HG02571 (cell line): ENCODE data around the gene CELF2.
"Not testable (repeated sequence)": the region's sequence is repeated elsewhere in the genome, so short reads cannot be mapped to it uniquely, and the experiment has no call there.

Source experiments
- ATAC-seq: cut with Tn5 transposase; IDR thresholded peaks from one replicate; pipeline ENCODE4 v1.9.1; 2021; ENCODE audit warnings: mild to moderate bottlenecking, moderate library complexity; ENCODE audit not compliant: unreplicated experiment

CELF2 gene

DNA sequence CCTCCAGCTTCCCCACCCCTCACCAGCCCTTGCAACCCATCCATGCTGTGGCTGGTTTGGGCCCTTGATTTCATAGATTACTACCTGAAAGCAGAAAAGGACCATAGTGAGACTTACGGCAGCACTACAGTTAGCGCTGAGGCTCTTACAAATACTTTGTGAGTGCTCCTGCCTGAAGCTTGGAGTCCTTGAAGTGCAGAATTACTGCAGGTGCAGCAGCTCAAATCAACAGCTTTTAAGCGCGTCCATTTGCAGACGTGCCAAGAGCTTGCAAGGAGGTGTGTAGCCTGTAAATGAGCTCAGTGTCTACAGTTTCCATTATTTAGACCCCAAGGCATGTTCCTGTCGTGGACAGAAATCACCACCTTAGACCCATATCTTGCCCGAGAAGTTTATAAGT is 103.0 kb downstream of the CELF2 start:
- no peak for ATAC-seq

DNA sequence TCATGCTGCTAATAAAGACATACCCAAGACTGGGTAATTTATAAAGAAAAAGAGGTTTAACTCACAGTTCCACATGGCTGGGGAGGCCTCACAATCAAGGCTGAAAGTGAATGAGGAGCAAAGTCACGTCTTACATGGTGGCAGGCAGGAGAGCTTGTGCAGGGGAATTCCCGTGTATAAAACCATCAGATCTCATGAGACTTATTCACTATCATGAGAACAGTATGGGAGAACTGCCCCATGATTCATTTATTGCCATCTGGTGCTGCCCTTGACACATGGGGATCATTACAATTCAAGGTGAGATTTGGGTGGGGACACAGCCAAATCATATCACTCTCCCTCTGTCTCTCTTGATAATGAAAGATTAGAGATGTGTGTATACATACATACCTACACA is 106.2 kb downstream of the CELF2 start:
- not testable (repeated sequence) for ATAC-seq

DNA sequence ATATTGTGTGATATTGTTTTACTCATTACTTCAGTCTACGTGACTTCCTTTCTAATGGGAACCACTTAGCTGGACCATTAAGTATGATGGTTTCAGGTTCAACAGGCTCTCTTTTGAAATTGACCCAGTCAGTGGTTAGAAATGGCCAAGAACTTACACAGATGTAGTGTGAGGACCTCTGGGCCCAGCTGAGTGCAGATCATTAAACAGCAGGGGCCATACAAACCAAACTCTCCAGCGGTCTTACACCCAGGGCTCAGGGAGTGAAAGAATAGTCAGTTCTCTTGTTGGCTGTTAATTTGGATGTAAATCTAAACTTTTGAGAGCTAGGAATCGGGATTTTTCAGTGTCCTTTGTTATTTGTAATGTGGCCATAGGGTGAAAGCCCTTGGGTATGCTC is 107.3 kb downstream of the CELF2 start:
- no peak for ATAC-seq

DNA sequence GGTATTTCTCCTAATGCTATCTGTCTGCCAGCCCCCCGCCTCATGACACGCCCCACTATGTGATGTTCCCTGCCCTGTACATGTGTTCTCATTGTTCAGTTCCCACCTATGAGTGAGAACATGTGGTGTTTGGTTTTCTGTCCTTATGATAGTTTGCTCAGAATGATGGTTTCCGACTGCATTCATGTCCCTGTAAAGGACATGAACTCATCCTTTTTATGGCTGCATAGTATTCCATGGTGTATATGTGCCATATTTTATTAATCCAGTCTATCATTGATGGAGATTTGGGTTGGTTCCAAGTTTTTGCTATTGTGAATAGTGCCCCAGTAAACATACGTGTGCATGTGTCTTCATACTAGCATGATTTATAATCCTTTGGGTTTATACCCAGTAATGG is 109.3 kb downstream of the CELF2 start:
- not testable (repeated sequence) for ATAC-seq

DNA sequence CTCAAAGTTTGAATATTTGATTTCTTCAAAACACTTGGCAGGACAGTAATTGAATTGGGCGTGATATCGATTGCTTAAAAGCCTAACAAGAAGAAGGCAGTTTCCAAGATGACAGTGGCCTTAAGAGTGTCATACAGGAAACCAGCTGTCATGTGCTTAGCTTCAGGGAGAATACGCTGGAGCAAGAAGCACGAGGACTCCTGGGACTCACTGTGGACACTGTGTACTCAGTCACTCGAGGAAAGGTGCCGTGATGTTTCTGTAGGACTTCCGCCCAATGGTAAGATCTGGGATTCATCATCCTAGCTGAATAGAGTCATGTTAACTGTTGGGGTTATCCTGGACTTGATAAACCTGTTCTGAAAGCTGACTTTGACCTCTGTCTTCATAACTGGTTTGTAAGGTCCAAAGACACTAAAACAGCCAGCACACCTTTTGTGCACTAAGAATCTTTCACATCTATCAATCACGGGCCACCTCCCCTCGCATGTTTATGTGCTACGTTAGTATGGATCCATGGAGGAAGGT is 113.5 kb downstream of the CELF2 start:
- no peak for ATAC-seq

DNA sequence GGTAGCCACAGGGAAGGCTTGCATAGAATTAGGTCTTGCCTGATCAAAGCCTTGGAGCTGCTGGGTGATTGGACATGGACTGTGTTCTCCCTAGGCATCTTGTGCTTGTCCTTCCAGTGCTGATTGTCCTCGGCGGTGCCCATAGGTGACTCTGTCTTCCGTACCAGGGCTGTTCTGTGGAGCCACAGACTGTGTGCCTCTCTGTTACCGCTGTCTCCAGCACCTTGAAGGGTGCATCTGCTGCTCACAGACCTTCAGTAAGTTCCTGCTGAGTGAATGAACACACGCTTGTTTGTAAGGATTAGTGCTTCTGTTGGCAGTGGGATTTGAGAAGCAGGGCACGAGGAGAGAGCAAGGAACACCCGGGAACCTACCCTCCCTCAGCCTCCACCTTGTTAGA is 116.7 kb downstream of the CELF2 start:
- ATAC-seq = no peak

DNA sequence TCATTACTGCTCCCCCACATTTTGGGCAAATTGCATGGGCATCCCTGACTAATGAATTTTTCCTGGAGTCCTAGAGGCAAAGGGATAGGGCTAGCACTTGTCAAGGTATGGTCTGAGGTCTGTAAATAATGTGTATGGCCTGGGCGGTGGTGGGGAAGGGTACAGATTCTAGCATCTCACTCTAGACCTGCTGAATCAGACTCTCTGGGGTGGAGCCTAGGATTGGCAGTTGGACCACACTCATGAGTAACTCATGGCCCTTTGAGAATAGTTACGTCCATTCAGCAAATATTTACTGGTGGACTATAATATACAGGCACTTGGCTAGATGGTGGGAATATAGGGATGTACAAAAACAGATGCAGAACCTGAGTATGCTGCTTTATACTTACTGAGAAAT is 118.0 kb downstream of the CELF2 start:
- ATAC-seq = no peak

DNA sequence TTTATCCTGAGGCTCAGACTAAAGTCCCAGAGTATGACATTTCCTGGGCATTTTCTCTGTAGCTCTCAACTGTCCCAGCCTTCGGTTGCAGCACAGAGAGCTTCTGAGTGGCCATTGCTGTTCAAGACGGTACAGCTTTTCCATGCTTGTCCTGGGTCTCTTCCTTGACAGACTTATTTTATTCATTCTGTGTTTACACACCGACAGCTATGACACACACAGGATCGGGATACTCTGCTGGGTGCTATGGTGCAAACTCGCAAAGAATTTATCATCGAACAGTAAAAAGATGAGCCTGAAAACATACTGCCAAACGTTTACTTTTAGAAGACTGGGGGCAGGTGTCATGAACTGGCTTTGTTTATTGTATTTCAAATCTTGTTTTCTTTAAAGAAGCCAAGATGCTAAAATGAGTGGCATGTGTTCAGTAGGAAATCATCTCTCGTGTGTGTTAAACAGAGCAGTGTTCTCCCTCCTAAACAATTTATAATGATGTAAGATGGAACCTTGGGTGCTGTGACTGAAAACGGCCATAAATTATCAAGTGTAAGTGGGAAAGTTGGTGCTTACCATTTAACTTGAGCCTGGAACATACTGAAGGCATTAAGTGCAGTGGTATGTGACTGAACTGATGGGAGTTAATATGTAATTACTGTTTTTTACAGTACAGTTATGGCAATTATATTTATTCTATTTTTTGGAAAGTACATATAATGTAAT is 120.8 kb downstream of the CELF2 start:
- no peak for ATAC-seq

DNA sequence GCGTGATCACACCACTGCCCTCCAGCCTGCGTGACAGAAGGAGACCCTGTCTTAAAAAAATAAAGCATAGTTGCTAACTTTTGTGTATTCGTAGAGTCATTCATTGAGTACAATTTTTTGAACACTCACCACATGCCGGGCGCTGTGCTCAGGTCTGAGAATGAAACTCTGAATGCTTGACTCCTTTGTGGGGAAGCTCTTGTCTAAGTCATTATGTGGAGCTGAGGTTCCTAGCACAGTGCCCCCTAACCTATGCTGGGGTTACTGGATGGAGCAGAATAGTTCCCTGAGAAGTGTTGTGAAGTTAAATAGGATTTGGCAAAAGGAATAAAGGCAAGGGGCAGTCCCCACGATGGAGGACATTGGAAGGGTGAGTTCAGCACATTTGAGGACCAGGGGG is 123.3 kb downstream of the CELF2 start:
- ATAC-seq = no peak

DNA sequence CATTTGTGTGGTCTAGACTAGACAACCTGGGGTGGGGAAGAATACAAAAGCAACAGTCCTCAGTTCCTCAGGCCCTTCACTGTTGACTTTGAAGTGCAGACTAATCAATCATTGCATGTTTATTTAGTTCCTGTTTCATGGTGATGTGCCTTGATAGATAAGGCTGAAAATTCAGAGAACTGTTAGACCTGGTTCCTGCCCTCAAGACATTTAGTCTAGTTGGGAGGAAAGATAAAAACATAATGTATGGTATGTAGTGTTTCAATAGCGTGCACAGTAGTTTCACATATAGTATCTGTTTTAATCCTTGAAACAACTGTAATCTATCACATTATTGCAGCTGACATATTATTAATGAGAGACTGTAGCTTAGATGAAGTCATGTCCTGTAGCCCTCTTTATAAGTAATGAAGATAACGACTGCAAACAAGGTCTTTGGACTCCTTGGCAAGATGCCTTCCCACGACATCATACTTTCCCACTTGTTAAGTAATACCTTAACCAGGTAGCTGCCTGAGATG is 124.0 kb downstream of the CELF2 start:
- ATAC-seq = no peak

DNA sequence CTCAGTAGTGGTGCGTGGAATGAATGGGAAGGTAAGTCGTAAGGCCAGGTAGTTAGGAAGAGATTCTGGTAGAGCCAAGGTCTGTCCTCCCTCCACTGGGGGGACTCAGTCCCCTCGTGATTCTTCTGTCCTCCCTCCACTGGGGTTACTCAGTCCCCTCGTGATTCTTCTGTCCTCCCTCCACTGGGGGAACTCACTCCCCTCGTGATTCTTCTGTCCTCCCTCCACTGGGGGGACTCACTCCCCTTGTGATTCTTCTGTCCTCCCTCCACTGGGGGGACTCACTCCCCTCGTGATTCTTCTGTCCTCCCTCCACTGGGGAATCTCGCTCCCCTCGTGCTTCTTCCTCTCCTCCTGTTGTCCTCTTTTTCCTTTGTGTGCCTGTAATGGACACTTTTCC is 125.1 kb downstream of the CELF2 start:
- ATAC-seq = no peak

DNA sequence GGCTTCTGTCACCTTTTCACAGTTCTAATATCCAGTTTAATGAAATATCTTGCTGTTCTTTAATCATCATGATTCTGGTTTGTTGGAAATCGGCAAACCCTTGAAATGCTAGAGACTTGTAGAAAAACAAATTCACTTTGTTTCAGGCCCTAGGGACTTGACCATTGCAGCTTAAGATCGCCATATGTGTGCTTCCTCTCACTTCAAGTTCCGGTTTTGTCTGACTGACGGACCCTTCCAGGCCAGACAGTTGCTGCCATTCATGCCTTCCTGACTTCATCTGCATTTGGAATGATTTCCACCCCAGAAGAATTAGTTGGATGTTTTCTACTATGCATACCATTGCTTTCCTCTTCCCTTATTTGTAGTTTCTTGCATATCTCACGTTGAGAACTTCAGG is 125.6 kb downstream of the CELF2 start:
- no peak for ATAC-seq

DNA sequence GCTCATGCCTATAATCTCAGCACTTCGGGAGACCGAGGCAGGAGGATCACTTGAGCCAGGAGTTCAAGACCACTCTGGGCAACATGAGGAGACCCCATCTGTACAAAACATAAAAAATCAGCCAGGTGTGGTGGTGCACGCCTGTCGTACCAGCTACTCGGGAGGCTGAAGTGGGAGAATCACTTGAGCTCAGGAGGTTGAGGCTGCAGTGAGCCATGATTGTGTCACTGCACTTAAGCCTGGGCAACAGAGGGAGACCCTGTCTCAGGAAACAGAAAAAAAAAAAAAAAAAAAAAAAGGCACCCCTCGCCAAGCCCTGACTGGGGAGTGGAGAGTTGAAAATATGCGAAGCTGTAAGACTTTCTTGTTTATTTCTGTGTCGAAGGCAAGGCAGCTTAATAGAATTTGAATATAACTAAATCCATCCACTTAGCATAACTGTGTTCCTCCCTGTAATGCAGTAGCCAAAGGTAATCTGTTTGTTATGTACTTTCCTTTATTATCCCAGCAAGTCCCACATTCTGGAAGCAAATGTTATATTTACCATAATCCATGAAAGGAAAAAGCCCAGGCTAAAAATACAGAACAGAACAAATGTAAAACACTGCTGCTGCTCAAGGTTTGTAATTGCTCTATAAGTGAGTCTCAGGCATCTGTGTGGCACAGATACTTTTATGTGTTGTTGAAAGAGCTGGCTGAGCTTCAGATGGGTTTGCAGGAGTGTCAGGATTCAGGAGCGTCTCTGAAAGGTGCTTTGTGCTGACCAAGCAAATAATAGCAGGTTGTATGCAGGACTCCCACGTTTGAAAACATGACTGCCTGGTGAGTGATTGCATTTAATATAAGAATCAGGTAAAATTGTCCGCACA is 127.2 kb downstream of the CELF2 start:
- ATAC-seq = peak; percentile 15

DNA sequence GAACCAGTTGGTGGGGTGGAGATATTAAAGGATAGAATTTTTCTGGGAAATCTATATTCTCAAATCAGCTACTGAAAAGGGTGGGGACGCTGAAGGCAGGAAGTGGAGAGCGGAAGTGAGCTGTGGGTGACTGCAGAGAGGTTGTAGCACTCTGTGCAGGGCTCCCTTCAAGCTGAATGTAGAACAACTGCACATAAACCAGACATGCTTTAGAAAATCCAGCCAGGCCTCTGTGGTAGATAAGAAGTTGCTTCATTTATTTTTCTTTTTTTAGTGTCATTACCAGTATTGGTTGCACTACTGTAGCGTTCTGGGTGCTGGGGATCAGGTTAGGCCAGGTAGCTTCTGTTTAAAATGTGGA is 127.8 kb downstream of the CELF2 start:
- ATAC-seq = peak; percentile 71

DNA sequence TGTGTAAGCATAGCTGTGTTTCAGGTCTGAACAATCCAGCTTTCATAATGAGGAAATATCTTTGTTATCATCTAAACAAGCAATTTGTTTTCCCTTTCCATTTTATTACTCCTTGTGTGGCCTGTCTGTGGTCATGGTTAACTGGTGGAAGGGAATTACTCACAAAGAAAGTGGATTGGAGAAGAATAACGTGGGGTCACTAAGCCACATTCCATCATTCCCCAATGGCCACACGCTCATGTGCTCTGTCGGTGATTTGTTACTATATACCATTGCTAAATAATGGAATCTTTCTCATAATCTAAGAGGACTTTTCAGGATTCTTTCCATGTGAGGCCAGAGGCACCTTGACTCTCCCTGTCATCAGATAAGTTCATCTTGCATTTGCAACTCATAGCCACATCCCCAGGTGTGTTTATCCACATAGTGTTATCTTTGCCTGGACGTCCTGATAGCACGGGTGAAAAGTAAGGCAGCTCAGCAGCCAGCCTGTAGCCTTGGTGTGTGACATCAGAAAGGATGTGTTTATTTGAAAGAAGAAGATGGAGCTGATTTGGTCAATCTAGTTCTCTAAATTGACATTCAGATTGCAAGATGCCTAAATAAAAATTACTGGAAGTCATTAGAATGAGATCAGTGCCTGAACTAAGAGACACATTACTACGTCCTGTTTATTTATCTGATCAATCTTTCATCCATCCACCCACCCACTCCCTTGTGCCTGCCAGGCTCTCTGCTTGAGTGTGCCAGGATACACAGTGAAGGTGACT is 128.9 kb downstream of the CELF2 start:
- ATAC-seq = no peak

DNA sequence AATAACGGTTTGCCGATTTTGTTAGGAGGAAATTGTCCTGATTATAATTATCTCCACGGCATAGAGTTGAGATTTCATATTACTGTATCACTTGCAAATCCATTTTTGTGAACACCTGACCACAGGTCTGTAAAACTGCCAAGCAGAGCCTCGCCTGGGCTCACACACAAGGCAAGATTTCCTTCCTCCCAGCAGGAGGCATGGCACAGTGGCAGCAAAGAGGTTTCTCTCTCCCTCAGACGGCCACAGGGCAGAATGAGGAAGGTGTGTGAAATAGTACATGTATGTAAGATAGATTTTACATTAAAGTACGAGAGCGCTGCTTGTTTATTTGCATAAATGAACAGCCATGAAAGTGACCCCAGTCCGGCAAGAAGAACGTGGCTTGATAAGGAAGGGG is 130.1 kb downstream of the CELF2 start:
- ATAC-seq = no peak

DNA sequence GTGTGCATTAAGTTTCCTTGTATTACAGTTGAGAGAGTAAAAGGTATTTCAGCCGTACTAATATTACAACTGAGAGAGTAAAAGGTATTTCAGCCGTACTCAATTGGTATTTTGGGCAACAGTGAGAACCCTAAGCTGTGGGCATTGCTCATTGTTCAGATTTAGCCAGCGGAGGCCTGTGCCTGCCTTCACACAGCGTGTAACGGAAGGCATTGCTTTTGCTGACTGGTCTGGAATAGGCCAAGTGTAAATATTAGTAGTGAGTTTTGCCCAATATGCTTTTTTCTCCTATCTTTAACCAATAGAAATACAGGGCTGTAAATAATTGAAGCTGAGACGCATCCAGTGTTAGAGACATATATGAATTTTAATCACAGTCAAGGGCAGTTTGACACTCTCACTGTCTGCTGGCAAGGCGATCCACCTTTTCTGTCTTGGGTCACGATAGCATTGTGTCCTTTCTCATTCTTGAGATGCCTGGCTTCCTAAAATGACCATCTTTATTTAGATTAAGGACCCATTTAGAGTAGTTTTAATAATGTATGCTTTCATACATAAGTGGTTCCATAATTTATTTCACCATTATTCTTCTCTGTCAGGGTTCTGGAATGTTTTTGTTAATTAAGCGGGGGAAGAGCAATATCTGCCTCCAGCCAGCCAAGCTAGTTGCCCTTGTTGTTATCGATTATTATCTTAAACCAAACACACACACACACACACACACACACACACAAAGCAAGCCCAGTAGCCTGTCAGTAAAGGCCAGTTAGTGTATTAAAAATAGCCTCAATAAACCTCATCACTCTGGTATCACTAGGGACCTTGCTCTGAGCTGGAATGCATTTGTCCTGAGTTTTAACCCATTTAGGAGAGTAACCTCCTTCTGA is 130.7 kb downstream of the CELF2 start:
- ATAC-seq = no peak

DNA sequence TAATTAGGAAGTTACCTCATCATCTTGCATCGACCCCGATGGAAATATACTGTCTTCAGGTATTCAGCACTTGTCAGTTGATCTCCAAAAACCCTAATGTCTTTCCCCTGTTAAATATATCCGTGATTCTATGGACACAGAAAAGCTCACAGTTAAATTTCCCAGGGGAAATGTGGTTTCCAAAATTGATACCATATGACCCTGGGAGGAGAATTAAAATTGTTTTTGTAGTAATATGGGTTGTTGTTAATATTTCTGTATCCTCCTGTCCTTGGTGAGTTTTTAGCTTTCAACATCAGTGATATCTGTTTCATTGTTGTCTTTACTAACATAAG is 132.1 kb downstream of the CELF2 start:
- no peak for ATAC-seq

DNA sequence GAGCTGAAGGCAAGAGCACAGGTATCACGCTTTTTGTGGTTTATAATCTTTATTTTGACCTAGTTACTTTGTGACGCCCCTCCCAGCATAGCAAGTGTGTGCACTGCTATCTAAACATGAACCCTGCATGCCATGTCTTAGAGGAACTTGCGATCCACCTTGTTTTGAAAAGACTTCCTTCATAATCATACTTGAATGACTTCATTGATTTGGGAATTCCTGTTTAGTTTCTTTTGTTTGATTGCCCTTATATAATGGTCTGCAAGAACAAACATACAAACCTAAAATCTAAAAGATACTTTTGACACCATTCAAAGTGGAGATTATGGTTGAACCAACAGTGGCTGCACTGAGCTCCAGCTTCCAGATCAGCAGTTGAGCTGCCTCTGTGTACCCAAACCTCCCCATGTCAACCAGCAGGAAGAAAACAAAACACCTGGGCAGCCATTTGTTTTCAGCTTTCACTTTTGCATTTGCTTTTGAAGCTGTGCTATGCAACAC is 132.6 kb downstream of the CELF2 start:
- ATAC-seq = no peak

DNA sequence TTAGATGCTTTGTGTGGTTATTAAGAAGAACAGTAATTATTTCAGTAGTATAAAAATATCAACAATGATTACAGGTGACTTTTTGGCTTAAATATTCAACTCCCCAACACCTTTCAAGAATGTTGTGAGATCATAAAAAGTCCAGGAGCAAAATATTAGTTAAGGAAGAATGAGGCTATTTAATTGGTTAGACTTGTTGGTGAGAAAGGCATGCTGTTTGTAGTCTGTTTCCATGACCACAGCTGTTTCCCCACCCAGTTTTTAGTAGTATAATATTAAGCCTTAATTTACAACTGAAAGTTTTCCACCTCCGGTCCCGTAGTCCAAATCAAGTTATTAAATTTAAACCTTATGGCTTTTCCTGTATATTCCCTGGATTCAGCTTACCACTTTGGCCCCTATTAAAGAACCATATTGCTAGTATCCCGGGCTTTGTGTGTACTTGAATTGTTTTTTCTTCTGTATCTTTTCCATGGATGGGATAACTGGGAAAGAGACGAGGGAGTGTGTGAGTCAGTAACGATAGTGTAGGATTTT is 133.3 kb downstream of the CELF2 start:
- no peak for ATAC-seq
